SU-DHL-6 (cell line): ENCODE results near the gene THRAP3.

ENCODE experiments used
- H2AFZ ChIP-seq: fragments of 200-600 bp; sonication (generic); 2 replicates; pipeline ENCODE4 v1.6.1; 2014; ENCODE audit warnings: low read depth, mild to moderate bottlenecking, moderate library complexity, mixed read lengths, antibody characterized with exemption, low read length; ENCODE audit not compliant: severe bottlenecking
- H3F3A ChIP-seq: fragments of 200-600 bp; shearing (Covaris generic); 2 replicates; pipeline ENCODE4 v1.6.0; 2016; ENCODE audit warnings: antibody characterized with exemption, mild to moderate bottlenecking; ENCODE audit not compliant: insufficient read depth
- H3K27ac ChIP-seq: fragments of 200-600 bp; sonication (generic); 2 replicates; pipeline ENCODE4 v1.5.1; 2016; ENCODE audit warnings: low read depth, mild to moderate bottlenecking, low read length, moderate library complexity, mixed read lengths
- H3K27me3 ChIP-seq: fragments of 200-600 bp; sonication (generic), shearing (Covaris generic); 2 replicates; pipeline ENCODE4 v1.6.0; 2014; ENCODE audit warnings: mild to moderate bottlenecking, low read length
- H3K36me3 ChIP-seq: fragments of 200-600 bp; sonication (generic); 2 replicates; pipeline ENCODE4 v1.6.1; 2014; ENCODE audit warnings: mild to moderate bottlenecking, low read length, mixed read lengths
- H3K4me2 ChIP-seq: fragments of 300-600, 200-600 bp; shearing (Covaris generic), sonication (generic); 2 replicates; pipeline ENCODE4 v1.6.0; 2014; ENCODE audit warnings: low read length, low read depth, mild to moderate bottlenecking; ENCODE audit not compliant: poor library complexity, severe bottlenecking
- H3K4me3 ChIP-seq: fragments of 200-600 bp; sonication (generic); 2 replicates; pipeline ENCODE4 v1.5.1; 2014; ENCODE audit warnings: antibody characterized with exemption, low read length, mild to moderate bottlenecking, mixed read lengths; ENCODE audit not compliant: insufficient read depth, poor library complexity, severe bottlenecking
- H3K79me2 ChIP-seq: fragments of 200-600 bp; sonication (generic); 2 replicates; pipeline ENCODE4 v1.6.1; 2014; ENCODE audit warnings: mild to moderate bottlenecking, low read length, moderate library complexity; ENCODE audit not compliant: insufficient read depth
- H3K9ac ChIP-seq: fragments of 200-600 bp; sonication (generic); 2 replicates; pipeline ENCODE4 v1.7.0; 2014; ENCODE audit warnings: mild to moderate bottlenecking, low read length
- H3K9me2 ChIP-seq: fragments of 200-600 bp; sonication (generic); replicated peaks from 2 replicates; pipeline ENCODE4 v1.6.1; 2014; ENCODE audit warnings: low read length; ENCODE audit not compliant: insufficient read depth
- H3K9me3 ChIP-seq: fragments of 200-600 bp; sonication (generic); 2 replicates; pipeline ENCODE4 v1.6.1; 2014; ENCODE audit warnings: low read length, mixed read lengths; ENCODE audit not compliant: insufficient read depth
- H4K20me1 ChIP-seq: fragments of 200-600 bp; sonication (generic); 2 replicates; pipeline ENCODE4 v1.6.1; 2014; ENCODE audit warnings: low read depth, mild to moderate bottlenecking, antibody characterized with exemption, low read length, moderate library complexity, mixed read lengths
- EZH2phosphoT487 ChIP-seq: fragments of 200-600 bp; sonication (generic), shearing (Covaris generic); conservative IDR thresholded peaks from 2 replicates; pipeline ENCODE4 v1.6.1; 2018; ENCODE audit warnings: mild to moderate bottlenecking, antibody characterized with exemption, low read length, moderate library complexity, mixed read lengths
- TF ChIP-seq, protein P1 (sequence below): fragments of 200-600 bp; sonication (generic); IDR thresholded peaks from one replicate; pipeline ENCODE4 v1.5.1; 2017; ENCODE audit warnings: antibody characterized with exemption, mild to moderate bottlenecking, low read length, moderate library complexity; ENCODE audit not compliant: insufficient read depth, poor library complexity, severe bottlenecking

THRAP3 gene

DNA sequence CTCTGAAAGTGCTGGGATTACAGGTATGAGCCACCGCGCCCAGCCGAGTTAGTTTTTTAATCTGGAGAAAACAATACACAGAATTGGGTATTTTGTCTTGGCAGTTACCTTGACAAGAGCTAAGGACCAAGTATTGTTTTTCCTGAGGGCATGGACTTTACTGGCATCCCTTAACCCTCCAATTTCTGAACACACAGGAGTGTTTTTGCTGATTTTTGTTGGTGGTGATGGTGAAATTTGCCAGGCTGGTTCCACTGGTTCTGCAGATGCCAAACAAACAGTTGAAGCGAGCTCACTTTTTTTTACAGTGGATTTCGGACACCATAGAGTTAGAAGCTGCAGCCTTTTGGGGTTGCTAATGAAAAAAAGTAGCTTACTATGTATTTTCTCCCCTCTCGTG lies 44.7 kb downstream of the THRAP3 start:
- no peaks in the 10 kb centered on the region for H3K27me3 ChIP-seq
- H2AFZ ChIP-seq: no peak overlapping the region
- no peaks in the 10 kb centered on the region for H3K9me3 ChIP-seq
- no peak overlapping the region for H3K9ac ChIP-seq
- H4K20me1 ChIP-seq: 0 out of 2 replicates have a peak, but pooled peaks cover 6% of the 10 kb centered on the region
- H3K4me2 ChIP-seq: no peak overlapping the region
- no peaks in the 10 kb centered on the region for H3K9me2 ChIP-seq
- peaks cover 4% of the 10 kb centered on the region; the same call in 1 of the 2 replicates for H3F3A ChIP-seq
- H3K36me3 ChIP-seq: peaks cover 15% of the 10 kb centered on the region; the same call in 1 of the 2 replicates
- no peak overlapping the region for H3K27ac ChIP-seq
- H3K79me2 ChIP-seq: peaks cover 73% of the 10 kb centered on the region
- no peak overlapping the region for H3K4me3 ChIP-seq
- TF ChIP-seq EZH2phosphoT487: no peak
- TF ChIP-seq, protein P1, sequence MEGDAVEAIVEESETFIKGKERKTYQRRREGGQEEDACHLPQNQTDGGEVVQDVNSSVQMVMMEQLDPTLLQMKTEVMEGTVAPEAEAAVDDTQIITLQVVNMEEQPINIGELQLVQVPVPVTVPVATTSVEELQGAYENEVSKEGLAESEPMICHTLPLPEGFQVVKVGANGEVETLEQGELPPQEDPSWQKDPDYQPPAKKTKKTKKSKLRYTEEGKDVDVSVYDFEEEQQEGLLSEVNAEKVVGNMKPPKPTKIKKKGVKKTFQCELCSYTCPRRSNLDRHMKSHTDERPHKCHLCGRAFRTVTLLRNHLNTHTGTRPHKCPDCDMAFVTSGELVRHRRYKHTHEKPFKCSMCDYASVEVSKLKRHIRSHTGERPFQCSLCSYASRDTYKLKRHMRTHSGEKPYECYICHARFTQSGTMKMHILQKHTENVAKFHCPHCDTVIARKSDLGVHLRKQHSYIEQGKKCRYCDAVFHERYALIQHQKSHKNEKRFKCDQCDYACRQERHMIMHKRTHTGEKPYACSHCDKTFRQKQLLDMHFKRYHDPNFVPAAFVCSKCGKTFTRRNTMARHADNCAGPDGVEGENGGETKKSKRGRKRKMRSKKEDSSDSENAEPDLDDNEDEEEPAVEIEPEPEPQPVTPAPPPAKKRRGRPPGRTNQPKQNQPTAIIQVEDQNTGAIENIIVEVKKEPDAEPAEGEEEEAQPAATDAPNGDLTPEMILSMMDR: no peak

DNA sequence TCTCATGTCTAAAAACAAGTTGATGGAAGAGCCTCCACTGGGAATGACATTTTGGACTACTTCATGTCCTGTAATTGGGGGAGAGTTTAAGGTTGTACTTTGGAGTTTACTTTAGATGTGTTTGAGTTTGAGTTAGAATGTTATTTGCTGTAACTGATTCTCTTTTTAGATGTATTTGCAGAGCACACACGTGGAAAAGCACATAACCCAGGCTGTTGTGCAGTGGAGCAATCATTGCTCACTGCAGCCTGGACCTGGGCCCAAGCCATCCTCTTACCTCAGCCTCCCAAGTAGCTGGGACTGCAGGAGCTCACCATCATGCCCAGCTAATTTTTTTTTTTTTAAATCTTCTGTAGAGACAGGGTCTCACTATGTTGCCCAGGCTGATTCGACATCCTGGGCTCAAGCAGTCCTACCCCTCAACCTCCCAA lies 45.2 kb downstream of the THRAP3 start:
- Histone ChIP-seq H3K36me3 (peaks cover 16% of the 10 kb centered on the region; the same call in 1 of the 2 replicates), H3K4me2 (no peak overlapping the region), H3K27ac (no peak overlapping the region), H3F3A (peaks cover 4% of the 10 kb centered on the region; the same call in 1 of the 2 replicates), H2AFZ (no peak overlapping the region), H3K9me2 (no peaks in the 10 kb centered on the region), H3K27me3 (no peaks in the 10 kb centered on the region), H3K4me3 (no peak overlapping the region), H3K9ac (no peak overlapping the region), H4K20me1 (0 out of 2 replicates have a peak, but pooled peaks cover 6% of the 10 kb centered on the region), H3K9me3 (no peaks in the 10 kb centered on the region), H3K79me2 (peaks cover 69% of the 10 kb centered on the region)
- TF ChIP-seq, protein P1: no peak
- no peak for TF ChIP-seq EZH2phosphoT487

DNA sequence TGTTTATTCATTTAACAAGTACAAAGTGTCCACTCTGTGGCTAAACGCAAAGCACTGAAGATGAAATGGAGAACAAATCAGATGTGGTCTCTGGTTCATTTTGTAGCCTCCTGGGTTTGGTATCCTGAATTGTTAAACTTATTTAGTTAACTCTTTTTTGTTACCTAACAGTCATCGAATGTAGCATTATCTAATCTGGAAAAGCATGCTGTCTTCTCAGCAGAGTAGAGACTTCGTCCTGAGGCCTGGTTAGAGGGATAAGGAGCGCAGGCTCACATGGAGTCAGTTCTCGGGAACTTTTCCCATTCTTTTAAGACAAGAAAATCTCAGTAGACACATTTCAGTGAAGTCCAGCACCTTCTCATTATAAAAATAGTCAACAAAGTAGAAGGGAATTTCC lies 48.8 kb downstream of the THRAP3 start:
- Histone ChIP-seq H3K9me3 (no peaks in the 10 kb centered on the region), H3K27ac (no peak overlapping the region), H3K79me2 (peaks cover 52% of the 10 kb centered on the region), H3K4me2 (no peak overlapping the region), H3K36me3 (peaks cover 14% of the 10 kb centered on the region; the same call in 1 of the 2 replicates), H3F3A (peaks cover 4% of the 10 kb centered on the region; the same call in 1 of the 2 replicates), H3K9me2 (no peaks in the 10 kb centered on the region), H3K4me3 (no peak overlapping the region), H3K27me3 (no peaks in the 10 kb centered on the region), H2AFZ (no peak overlapping the region), H3K9ac (no peak overlapping the region), H4K20me1 (0 out of 2 replicates have a peak, but pooled peaks cover 6% of the 10 kb centered on the region)
- TF ChIP-seq, protein P1: no peak
- TF ChIP-seq EZH2phosphoT487: no peak
